Measurements from ENCODE around the gene TSHB.

Gene TSHB

DNA sequence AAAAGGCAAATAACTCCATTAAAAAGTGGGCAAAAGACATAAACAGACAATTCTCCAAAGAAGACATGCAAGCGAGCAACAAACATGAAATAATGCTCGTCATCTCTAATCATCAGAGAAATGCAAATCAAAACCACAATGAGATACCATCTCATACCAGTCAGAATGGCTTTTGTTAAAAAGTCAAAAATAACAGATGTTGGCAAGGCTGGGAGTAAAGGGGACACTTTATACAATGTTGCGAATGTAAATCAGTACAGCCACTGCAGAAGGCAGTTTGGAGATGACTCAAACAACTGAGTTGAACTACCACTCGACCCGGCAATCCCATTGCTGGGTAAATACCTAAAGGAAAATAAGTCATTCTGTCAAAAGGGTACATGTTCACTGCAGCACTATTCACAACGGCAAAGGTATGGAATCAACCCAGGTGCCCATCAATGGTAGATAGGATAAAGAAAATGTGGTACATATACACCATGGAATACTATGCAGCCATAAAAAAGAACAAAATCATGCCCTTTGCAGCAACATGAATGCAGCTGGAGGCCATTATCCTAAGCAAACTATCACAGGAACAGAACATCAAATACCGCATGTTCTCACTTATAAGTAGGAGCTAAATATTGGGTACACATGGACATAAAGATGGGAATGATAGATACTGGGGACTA is 33.7 kb downstream of the TSHB start:
- Histone ChIP-seq H3K4me3 (ENCODE audit: severe bottlenecking) (no peak overlapping the region), H3K27ac (ENCODE audit: poor library complexity, severe bottlenecking) (peak overlapping the region; percentile 88), H3K9me3 (ENCODE audit: severe bottlenecking) (no peaks in the 10 kb centered on the region), H3K4me1 (ENCODE audit: insufficient read depth, poor library complexity, severe bottlenecking) (peaks cover 19% of the 10 kb centered on the region), H3K27me3 (ENCODE audit: insufficient read depth, poor library complexity, severe bottlenecking) (no peaks in the 10 kb centered on the region), H3K36me3 (ENCODE audit: low read depth) (no peaks in the 10 kb centered on the region)
- DNase-seq (ENCODE audit: low spot score) = no peak
- ATAC-seq (ENCODE audit: low read depth) = peak; percentile 37
- TF ChIP-seq, protein P1, sequence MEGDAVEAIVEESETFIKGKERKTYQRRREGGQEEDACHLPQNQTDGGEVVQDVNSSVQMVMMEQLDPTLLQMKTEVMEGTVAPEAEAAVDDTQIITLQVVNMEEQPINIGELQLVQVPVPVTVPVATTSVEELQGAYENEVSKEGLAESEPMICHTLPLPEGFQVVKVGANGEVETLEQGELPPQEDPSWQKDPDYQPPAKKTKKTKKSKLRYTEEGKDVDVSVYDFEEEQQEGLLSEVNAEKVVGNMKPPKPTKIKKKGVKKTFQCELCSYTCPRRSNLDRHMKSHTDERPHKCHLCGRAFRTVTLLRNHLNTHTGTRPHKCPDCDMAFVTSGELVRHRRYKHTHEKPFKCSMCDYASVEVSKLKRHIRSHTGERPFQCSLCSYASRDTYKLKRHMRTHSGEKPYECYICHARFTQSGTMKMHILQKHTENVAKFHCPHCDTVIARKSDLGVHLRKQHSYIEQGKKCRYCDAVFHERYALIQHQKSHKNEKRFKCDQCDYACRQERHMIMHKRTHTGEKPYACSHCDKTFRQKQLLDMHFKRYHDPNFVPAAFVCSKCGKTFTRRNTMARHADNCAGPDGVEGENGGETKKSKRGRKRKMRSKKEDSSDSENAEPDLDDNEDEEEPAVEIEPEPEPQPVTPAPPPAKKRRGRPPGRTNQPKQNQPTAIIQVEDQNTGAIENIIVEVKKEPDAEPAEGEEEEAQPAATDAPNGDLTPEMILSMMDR (IDR thresholded peaks at IDR 0.05; ENCODE audit: poor library complexity, severe bottlenecking) = no peak

DNA sequence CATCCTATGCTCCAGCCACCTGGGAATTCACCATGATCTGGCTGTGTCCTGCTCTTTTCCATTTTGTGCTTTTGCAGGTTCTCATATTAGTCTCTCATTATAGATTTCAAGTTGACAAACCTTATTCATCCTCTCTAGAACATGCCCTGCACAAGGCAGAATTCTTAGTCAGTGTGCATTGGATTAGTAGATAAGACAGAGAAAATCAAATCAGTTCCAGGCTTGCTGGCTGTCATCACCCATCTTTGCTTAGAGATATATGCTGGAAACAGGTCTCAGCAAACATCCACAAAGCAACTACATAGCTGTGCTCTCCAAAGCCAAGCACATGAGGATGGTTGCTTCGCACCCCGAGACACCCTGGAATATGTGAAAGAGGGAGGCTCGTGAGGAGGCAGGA is 34.8 kb downstream of the TSHB start:
- Histone ChIP-seq H3K27ac (ENCODE audit: poor library complexity, severe bottlenecking) (peak overlapping the region; percentile 88), H3K27me3 (ENCODE audit: insufficient read depth, poor library complexity, severe bottlenecking) (no peaks in the 10 kb centered on the region), H3K36me3 (ENCODE audit: low read depth) (no peaks in the 10 kb centered on the region), H3K9me3 (ENCODE audit: severe bottlenecking) (no peaks in the 10 kb centered on the region), H3K4me3 (ENCODE audit: severe bottlenecking) (no peak overlapping the region), H3K4me1 (ENCODE audit: insufficient read depth, poor library complexity, severe bottlenecking) (peaks cover 30% of the 10 kb centered on the region)
- ATAC-seq (ENCODE audit: low read depth) (no peak), DNase-seq (ENCODE audit: low spot score) (no peak)
- TF ChIP-seq, protein P1 (IDR thresholded peaks at IDR 0.05; ENCODE audit: poor library complexity, severe bottlenecking) = no peak

DNA sequence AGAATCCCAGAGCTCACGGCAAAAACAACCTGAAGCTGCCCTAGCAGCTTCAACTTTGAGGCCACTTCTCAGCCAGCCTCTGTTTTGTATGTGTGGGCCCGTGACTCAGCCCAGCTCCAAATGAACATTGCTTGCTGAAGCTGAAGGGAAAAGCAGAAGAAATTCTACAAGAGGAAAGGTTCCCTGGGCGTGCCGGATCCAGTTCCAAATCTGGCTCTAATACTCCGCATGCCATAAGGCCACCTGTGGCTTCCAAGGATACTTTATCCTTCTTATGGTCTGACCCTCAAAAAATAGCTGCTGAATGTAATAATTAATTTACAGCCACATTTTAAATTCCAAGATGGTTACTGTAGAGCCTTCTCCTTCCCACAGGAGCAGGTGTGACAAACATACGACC is 35.4 kb downstream of the TSHB start:
- TF ChIP-seq, protein P1 (IDR thresholded peaks at IDR 0.05; ENCODE audit: poor library complexity, severe bottlenecking) = no peak
- Histone ChIP-seq H3K27ac (ENCODE audit: poor library complexity, severe bottlenecking) (no peak overlapping the region), H3K4me1 (ENCODE audit: insufficient read depth, poor library complexity, severe bottlenecking) (peaks cover 30% of the 10 kb centered on the region), H3K27me3 (ENCODE audit: insufficient read depth, poor library complexity, severe bottlenecking) (no peaks in the 10 kb centered on the region), H3K36me3 (ENCODE audit: low read depth) (no peaks in the 10 kb centered on the region), H3K9me3 (ENCODE audit: severe bottlenecking) (no peaks in the 10 kb centered on the region), H3K4me3 (ENCODE audit: severe bottlenecking) (no peak overlapping the region)
- ATAC-seq (ENCODE audit: low read depth) (no peak), DNase-seq (ENCODE audit: low spot score) (no peak)

DNA sequence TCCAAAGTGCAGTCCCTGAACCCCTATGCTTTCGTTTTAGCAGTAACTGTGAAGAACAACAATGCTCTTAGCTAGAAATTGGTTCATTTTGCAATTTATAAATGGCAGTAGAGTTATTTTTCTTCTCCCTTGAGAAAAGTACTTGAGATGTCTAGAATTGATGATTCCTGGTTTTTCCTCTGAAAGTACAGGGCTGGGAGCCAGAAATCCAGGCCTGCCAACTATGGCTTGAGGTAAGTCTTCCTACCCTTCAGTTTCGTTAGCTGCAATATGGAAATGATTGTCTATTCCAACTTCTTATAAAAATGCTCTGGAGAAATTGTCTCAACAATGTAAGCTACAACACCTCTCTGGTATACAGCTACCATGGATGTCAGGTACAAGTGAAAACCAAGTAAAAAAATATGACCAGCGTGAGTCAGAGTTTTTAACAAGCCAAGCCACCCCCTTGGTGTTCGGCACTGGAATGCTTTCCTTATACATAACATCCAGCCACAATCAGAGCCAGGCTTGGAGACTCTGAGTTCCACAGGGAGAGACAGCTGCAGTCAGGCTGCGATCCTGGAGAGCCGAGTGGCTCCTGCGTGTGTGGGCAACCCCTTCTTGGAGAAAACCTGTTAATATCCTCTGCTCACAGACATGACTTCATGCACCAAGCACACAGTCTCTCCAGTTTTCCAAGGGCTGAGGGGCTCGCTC is 37.7 kb downstream of the TSHB start:
- Histone ChIP-seq H3K4me3 (ENCODE audit: severe bottlenecking) (no peak overlapping the region), H3K27me3 (ENCODE audit: insufficient read depth, poor library complexity, severe bottlenecking) (no peaks in the 10 kb centered on the region), H3K36me3 (ENCODE audit: low read depth) (no peaks in the 10 kb centered on the region), H3K9me3 (ENCODE audit: severe bottlenecking) (no peaks in the 10 kb centered on the region), H3K27ac (ENCODE audit: poor library complexity, severe bottlenecking) (peak overlapping the region; percentile 55), H3K4me1 (ENCODE audit: insufficient read depth, poor library complexity, severe bottlenecking) (peaks cover 26% of the 10 kb centered on the region)
- ATAC-seq (ENCODE audit: low read depth) (peak; percentile 59), DNase-seq (ENCODE audit: low spot score) (no peak)
- TF ChIP-seq, protein P1 (IDR thresholded peaks at IDR 0.05; ENCODE audit: poor library complexity, severe bottlenecking) = no peak
